Measurements from ENCODE around the gene SGCE. TPM values are rescaled to one million over a fixed set of nuclear protein-coding genes. Genes with fewer than 3 reads are reported as not detected.

SGCE gene
- total and polyA plus RNA-seq, 12 donors = 32.2 to 230 (median 142) TPM

DNA sequence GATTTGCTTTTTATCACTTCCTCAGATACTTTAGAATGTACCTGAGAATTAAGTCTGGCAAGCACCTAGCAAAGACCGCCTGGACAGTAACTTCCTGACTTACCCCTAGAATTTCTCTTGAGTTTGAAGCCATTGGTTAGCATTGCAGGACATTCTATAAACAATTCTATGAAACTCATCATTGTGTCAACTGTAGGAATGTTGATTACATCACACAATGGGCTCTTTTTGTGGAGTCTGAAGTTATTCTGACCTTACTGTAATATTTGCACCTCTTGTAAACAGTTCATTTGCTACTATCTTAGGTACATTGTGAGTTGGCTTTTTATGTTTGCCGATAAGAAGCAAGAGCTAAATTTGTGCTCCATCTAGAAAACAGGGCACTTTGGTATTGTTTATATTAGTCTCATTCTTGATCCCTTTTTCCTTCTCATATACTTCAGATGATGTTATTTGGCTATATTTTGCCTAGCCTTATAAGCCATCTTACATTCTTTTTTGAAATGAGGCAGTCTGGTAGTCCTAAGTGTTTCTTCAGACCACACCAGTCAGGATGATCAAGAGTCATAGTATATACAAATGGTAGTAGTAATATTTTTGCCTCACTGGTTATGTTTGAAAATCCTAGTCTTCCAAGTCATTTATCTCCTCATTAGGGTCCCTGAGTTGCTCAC lies 94.0 kb downstream of the SGCE start:
- H3K27me3 ChIP-seq = no peaks in the 10 kb centered on the region
- 91 to 97% (median 96%) methylated on average over 2 of the region's 2 CpGs for WGBS, 4 donors
- H3K27ac ChIP-seq = no peak overlapping the region
- H3K36me3 ChIP-seq (replicated peaks in 1 of 2) = no peaks in the 10 kb centered on the region
- TF ChIP-seq, protein P1, sequence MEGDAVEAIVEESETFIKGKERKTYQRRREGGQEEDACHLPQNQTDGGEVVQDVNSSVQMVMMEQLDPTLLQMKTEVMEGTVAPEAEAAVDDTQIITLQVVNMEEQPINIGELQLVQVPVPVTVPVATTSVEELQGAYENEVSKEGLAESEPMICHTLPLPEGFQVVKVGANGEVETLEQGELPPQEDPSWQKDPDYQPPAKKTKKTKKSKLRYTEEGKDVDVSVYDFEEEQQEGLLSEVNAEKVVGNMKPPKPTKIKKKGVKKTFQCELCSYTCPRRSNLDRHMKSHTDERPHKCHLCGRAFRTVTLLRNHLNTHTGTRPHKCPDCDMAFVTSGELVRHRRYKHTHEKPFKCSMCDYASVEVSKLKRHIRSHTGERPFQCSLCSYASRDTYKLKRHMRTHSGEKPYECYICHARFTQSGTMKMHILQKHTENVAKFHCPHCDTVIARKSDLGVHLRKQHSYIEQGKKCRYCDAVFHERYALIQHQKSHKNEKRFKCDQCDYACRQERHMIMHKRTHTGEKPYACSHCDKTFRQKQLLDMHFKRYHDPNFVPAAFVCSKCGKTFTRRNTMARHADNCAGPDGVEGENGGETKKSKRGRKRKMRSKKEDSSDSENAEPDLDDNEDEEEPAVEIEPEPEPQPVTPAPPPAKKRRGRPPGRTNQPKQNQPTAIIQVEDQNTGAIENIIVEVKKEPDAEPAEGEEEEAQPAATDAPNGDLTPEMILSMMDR (IDR thresholded peaks at IDR 0.05) = no peak
- TF ChIP-seq POLR2A (IDR thresholded peaks at IDR 0.05) = no peak
- no peaks in the 10 kb centered on the region for H3K4me1 ChIP-seq (replicated peaks in 1 of 2)
- no peaks in the 10 kb centered on the region for H3K9me3 ChIP-seq (replicated peaks in 1 of 3)
- no peak overlapping the region for H3K4me3 ChIP-seq
- intact Hi-C loops (cut with DNase I) = no loop called here
- no peak for DNase-seq

DNA sequence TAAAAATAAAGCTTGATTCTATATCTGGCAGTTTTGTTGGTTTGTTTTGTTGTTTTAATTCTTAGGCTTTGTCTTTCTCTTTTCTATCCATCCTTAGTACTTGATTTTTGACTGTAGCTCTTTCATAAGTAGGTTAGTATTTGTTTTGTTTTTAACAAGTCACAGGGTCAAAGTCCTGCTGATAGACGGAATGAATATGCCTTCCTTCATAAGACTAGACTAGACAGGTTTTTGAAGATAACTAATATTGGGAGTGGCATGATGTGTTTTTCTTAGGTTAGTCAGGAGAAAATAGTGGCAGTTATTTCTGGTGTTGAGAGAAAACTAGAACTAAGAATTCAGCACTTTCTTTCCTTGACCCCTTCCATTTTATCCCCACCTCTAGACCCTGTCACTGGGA lies 96.0 kb downstream of the SGCE start:
- H3K4me1 ChIP-seq (replicated peaks in 1 of 2) = no peaks in the 10 kb centered on the region
- H3K36me3 ChIP-seq (replicated peaks in 1 of 2) = peaks cover 0 to 8% of the 10 kb centered on the region in 2 donors
- WGBS, 4 donors = 80 to 92% (median 84%) methylated on average over 1 of the region's 1 CpG
- TF ChIP-seq POLR2A (IDR thresholded peaks at IDR 0.05) = no peak
- TF ChIP-seq, protein P1 (IDR thresholded peaks at IDR 0.05) = no peak
- no peak overlapping the region for H3K27ac ChIP-seq
- no peaks in the 10 kb centered on the region for H3K9me3 ChIP-seq (replicated peaks in 1 of 3)
- intact Hi-C loops (cut with DNase I) = no loop called here
- no peaks in the 10 kb centered on the region for H3K27me3 ChIP-seq
- no peak overlapping the region for H3K4me3 ChIP-seq
- DNase-seq = no peak

DNA sequence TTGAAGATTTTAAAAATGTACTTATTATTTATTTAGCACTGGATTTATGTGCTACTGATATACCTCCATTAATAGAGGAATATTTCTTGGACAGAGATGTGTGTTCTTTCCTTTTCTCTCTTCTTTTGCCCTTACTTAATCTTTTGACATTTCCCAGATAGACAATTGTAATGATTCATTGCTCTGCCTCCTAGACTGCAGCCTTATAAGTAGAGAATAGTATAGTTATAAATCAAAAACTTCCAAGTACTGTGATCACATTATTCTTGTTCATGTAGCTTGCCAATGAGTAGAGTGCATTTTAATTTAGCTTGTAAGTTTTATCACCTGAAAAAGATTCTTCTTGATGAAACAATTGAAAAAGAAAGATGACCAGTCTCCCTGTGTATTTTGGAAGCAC lies 98.7 kb downstream of the SGCE start:
- H3K27me3 ChIP-seq = no peaks in the 10 kb centered on the region
- no peak overlapping the region for H3K4me3 ChIP-seq
- H3K4me1 ChIP-seq (replicated peaks in 1 of 2) = no peaks in the 10 kb centered on the region
- H3K9me3 ChIP-seq (replicated peaks in 1 of 3) = no peaks in the 10 kb centered on the region
- peaks cover 0 to 14% of the 10 kb centered on the region in 2 donors for H3K36me3 ChIP-seq (replicated peaks in 1 of 2)
- DNase-seq = no peak
- TF ChIP-seq, protein P1 (IDR thresholded peaks at IDR 0.05) = no peak
- TF ChIP-seq POLR2A (IDR thresholded peaks at IDR 0.05) = no peak
- no peak overlapping the region for H3K27ac ChIP-seq
- intact Hi-C loops (cut with DNase I) = no loop called here

DNA sequence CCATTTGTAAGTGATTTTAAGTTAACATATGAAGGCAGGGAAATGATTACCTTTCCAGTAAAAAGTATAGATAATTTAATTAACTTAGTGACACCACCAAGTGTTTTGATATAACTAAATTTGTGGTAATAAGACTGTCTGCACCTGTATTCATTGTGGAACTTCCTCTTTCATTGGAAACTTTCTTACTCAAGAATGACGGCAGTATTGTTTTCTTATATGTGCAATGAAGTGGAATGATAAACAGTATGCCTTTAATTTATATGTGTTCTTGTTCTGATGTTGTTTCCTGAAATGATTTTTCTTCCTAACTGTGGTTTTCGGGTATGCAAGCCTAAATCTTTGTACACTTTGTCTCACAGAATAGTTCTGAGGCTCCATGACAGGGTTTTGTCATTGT lies 99.9 kb downstream of the SGCE start:
- Histone ChIP-seq H3K27ac (no peak overlapping the region), H3K27me3 (no peaks in the 10 kb centered on the region), H3K9me3 (replicated peaks in 1 of 3) (no peaks in the 10 kb centered on the region), H3K4me3 (no peak overlapping the region), H3K4me1 (replicated peaks in 1 of 2) (no peaks in the 10 kb centered on the region), H3K36me3 (replicated peaks in 1 of 2) (peaks cover 0 to 17% of the 10 kb centered on the region in 2 donors)
- WGBS, 4 donors = 87 to 91% (median 89%) methylated on average over 2 of the region's 2 CpGs
- TF ChIP-seq POLR2A (IDR thresholded peaks at IDR 0.05) = no peak
- TF ChIP-seq, protein P1 (IDR thresholded peaks at IDR 0.05) = no peak
- intact Hi-C loops (cut with DNase I) = no loop called here
- DNase-seq = no peak
